Mesenchymal stem cell (in vitro differentiated cells and primary cell): Measurements from ENCODE around the gene MTFMT.

ENCODE experiments used
- DNase-seq: peaks from one replicate; pipeline ENCODE4 v3.0.0-alpha.2; 2013
- H2AFZ ChIP-seq: one replicate; pipeline ENCODE4 v1.6.1; 2013; ENCODE audit warnings: low read depth, mild to moderate bottlenecking, control low read depth, inconsistent platforms, low read length, moderate library complexity
- H2AK5ac ChIP-seq: 2 replicates; pipeline ENCODE4 v1.6.1; 2013; ENCODE audit warnings: low read length, moderate library complexity, mild to moderate bottlenecking, inconsistent platforms; ENCODE audit not compliant: severe bottlenecking
- H2BK120ac ChIP-seq: one replicate; pipeline ENCODE4 v1.6.1; 2013; ENCODE audit warnings: low read depth, mild to moderate bottlenecking, inconsistent platforms, low read length, moderate library complexity
- H2BK12ac ChIP-seq, 2 experiments: one replicate each; pipeline ENCODE4 v1.6.1; 2013; ENCODE audit warnings: inconsistent platforms in 2 of 2, low read length in 2 of 2, mild to moderate bottlenecking in 2 of 2, moderate library complexity in 2 of 2, control low read depth in 1 of 2
- H2BK15ac ChIP-seq: one replicate; pipeline ENCODE4 v1.6.1; 2013; ENCODE audit warnings: mild to moderate bottlenecking, low read depth, inconsistent platforms; ENCODE audit not compliant: poor library complexity, severe bottlenecking
- H2BK5ac ChIP-seq: 2 replicates; pipeline ENCODE4 v1.6.1; 2013; ENCODE audit warnings: low read depth, mild to moderate bottlenecking, low read length, control low read depth, inconsistent platforms; ENCODE audit not compliant: poor library complexity, severe bottlenecking
- H3K14ac ChIP-seq, 2 experiments: one replicate each; pipeline ENCODE4 v1.6.1; 2013; ENCODE audit warnings: inconsistent platforms in 2 of 2, low read length in 2 of 2, control low read depth in 1 of 2, mild to moderate bottlenecking in 1 of 2, moderate library complexity in 1 of 2
- H3K18ac ChIP-seq, 2 experiments: one replicate each; pipeline ENCODE4 v1.6.1; 2013; ENCODE audit warnings: inconsistent platforms in 2 of 2, low read length in 2 of 2, control low read depth in 1 of 2, low read depth in 1 of 2, mild to moderate bottlenecking in 1 of 2
- H3K23ac ChIP-seq, 2 experiments: one replicate each; pipeline ENCODE4 v1.6.1; 2013; ENCODE audit warnings: inconsistent platforms in 2 of 2, low read length in 2 of 2, mild to moderate bottlenecking in 2 of 2, moderate library complexity in 2 of 2, control low read depth in 1 of 2
- H3K27ac ChIP-seq: 2 replicates; pipeline ENCODE4 v1.5.1; 2013; ENCODE audit warnings: mild to moderate bottlenecking, moderate library complexity, low read length, control low read depth, inconsistent platforms; ENCODE audit not compliant: poor library complexity, severe bottlenecking
- H3K27me3 ChIP-seq, 2 experiments: 2 replicates each; pipeline versions ENCODE4 v1.6.1 to v1.7.0; 2013; ENCODE audit warnings: low read length in 2 of 2, mild to moderate bottlenecking in 2 of 2, moderate library complexity in 2 of 2, control low read depth in 1 of 2, inconsistent platforms in 1 of 2; ENCODE audit not compliant: control insufficient read depth in 1 of 2, insufficient read depth in 1 of 2
- H3K36me3 ChIP-seq, 2 experiments: 2 replicates each; pipeline versions ENCODE4 v1.6.1 to v1.7.0; 2013; ENCODE audit warnings: low read length in 2 of 2, control low read depth in 1 of 2, inconsistent platforms in 1 of 2, low read depth in 1 of 2, mild to moderate bottlenecking in 1 of 2; ENCODE audit not compliant: insufficient read depth in 2 of 2, control insufficient read depth in 1 of 2
- H3K4ac ChIP-seq, 2 experiments: one replicate each; pipeline ENCODE4 v1.6.1; 2013; ENCODE audit warnings: inconsistent platforms in 2 of 2, low read length in 2 of 2, mild to moderate bottlenecking in 2 of 2, moderate library complexity in 2 of 2, control low read depth in 1 of 2, low read depth in 1 of 2
- H3K4me1 ChIP-seq: 2 replicates; pipeline ENCODE4 v1.6.1; 2013; ENCODE audit warnings: low read depth, low read length, control low read depth; ENCODE audit not compliant: control insufficient read depth, insufficient read depth
- H3K4me2 ChIP-seq: 2 replicates; pipeline ENCODE4 v1.6.1; 2013; ENCODE audit warnings: low read length, mild to moderate bottlenecking, inconsistent platforms; ENCODE audit not compliant: poor library complexity, severe bottlenecking
- H3K4me3 ChIP-seq, 2 experiments: 2 replicates each; pipeline versions ENCODE4 v1.5.1 to v1.7.0; 2013; ENCODE audit warnings: low read length in 2 of 2, mild to moderate bottlenecking in 2 of 2, control low read depth in 1 of 2, low read depth in 1 of 2; ENCODE audit not compliant: insufficient read depth in 1 of 2
- H3K79me1 ChIP-seq: replicated peaks from 2 replicates; pipeline ENCODE4 v1.6.1; 2013; ENCODE audit warnings: mild to moderate bottlenecking, control low read depth, low read length, inconsistent platforms; ENCODE audit not compliant: poor library complexity, severe bottlenecking
- H3K9ac ChIP-seq: 2 replicates; pipeline ENCODE4 v1.7.0; 2013; ENCODE audit warnings: mild to moderate bottlenecking, low read length, moderate library complexity
- H3K9me3 ChIP-seq: 2 replicates; pipeline ENCODE4 v1.7.0; 2013; ENCODE audit warnings: mild to moderate bottlenecking, low read length; ENCODE audit not compliant: control insufficient read depth
- H4K8ac ChIP-seq: one replicate; pipeline ENCODE4 v1.6.1; 2013; ENCODE audit warnings: inconsistent platforms, mild to moderate bottlenecking, low read length, moderate library complexity
- H4K91ac ChIP-seq: one replicate; pipeline ENCODE4 v1.6.1; 2013; ENCODE audit warnings: mild to moderate bottlenecking, low read length, inconsistent platforms
- WGBS: methylation state at CpG from one replicate; pipeline ENCODE4 v1.1.7; 2013; ENCODE audit warnings: mixed read lengths; 5-methylcytosine and 5-hydroxymethylcytosine counted together

Gene MTFMT

GRCh38 chr15:65052956-65053355 lies 23.5 kb upstream of the MTFMT start:
- Histone ChIP-seq H3K14ac (no peak overlapping the region), H4K91ac (no peak overlapping the region), H3K23ac (no peak overlapping the region), H2BK5ac (no peak overlapping the region), H3K27ac (no peak overlapping the region), H2AK5ac (no peak overlapping the region), H2BK12ac (no peak overlapping the region), H3K9ac (no peak overlapping the region), H3K4me2 (no peak overlapping the region), H2BK120ac (no peak overlapping the region), H4K8ac (no peak overlapping the region), H3K4me3 (no peak overlapping the region), H3K4ac (no peak overlapping the region), H3K27me3 (peaks cover 15 to 25% of the 10 kb centered on the region in 2 experiments), H3K9me3 (no peaks in the 10 kb centered on the region), H3K18ac (no peak overlapping the region), H2AFZ (no peak overlapping the region), H2BK15ac (peak overlapping the region; percentile 9), H3K36me3 (no peaks in the 10 kb centered on the region), H3K4me1 (peaks cover 34% of the 10 kb centered on the region), H3K79me1 (no peaks in the 10 kb centered on the region)
- no peak for DNase-seq
- WGBS: 93% methylated on average over 1 of the region's 2 CpGs

DNA sequence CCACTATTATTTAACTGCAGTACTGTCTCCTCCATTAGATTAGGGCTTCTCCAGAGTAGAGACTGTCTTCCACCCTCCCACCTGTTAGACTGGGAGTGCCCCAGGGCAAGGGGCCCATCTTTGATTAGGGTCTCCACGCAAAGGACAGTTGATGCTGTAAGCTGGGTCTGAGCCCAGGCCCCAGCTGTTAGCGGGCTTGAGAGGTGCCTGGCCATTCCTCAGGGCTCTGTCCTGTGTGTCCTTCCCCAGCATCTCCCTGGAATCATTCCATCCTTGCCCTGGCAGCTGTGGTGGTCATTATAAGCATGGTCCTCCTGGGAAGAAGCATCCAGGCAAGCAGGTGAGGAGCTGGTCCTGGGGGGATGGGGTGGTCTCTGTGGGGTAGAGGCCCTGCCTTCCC lies 21.8 kb upstream of the MTFMT start:
- Histone ChIP-seq H4K8ac (no peak overlapping the region), H2AK5ac (no peak overlapping the region), H4K91ac (no peak overlapping the region), H3K4ac (no peak overlapping the region), H2AFZ (no peak overlapping the region), H2BK120ac (no peak overlapping the region), H3K27me3 (peaks cover 14 to 15% of the 10 kb centered on the region in 2 experiments), H2BK15ac (no peak overlapping the region), H3K4me3 (no peak overlapping the region), H3K9me3 (no peaks in the 10 kb centered on the region), H3K9ac (no peak overlapping the region), H3K4me1 (peaks cover 23% of the 10 kb centered on the region), H2BK5ac (no peak overlapping the region), H3K36me3 (no peaks in the 10 kb centered on the region), H3K4me2 (no peak overlapping the region), H3K18ac (no peak overlapping the region), H3K79me1 (no peaks in the 10 kb centered on the region), H3K27ac (no peak overlapping the region), H2BK12ac (no peak overlapping the region), H3K23ac (no peak overlapping the region), H3K14ac (no peak overlapping the region)
- DNase-seq: no peak
- 100% methylated on average over 2 of the region's 2 CpGs for WGBS

- Histone ChIP-seq H4K8ac (no peak overlapping the region), H3K4ac (no peak overlapping the region), H3K4me2 (no peak overlapping the region), H2AK5ac (no peak overlapping the region), H3K27ac (no peak overlapping the region), H2BK15ac (no peak overlapping the region), H3K9me3 (no peaks in the 10 kb centered on the region), H2BK12ac (no peak overlapping the region), H3K9ac (no peak overlapping the region), H3K23ac (no peak overlapping the region), H3K4me3 (no peak overlapping the region), H2BK120ac (no peak overlapping the region), H4K91ac (no peak overlapping the region), H3K36me3 (no peaks in the 10 kb centered on the region), H3K14ac (no peak overlapping the region), H3K27me3 (peaks cover 11 to 15% of the 10 kb centered on the region in 2 experiments), H2BK5ac (no peak overlapping the region), H3K79me1 (no peaks in the 10 kb centered on the region), H3K18ac (no peak overlapping the region), H2AFZ (no peak overlapping the region), H3K4me1 (peaks cover 17% of the 10 kb centered on the region)
- WGBS: 38% methylated on average over 3 of the region's 4 CpGs
- no peak for DNase-seq
These were observed 20.8 kb upstream of the MTFMT start for GRCh38 chr15:65050270-65050669.

DNA sequence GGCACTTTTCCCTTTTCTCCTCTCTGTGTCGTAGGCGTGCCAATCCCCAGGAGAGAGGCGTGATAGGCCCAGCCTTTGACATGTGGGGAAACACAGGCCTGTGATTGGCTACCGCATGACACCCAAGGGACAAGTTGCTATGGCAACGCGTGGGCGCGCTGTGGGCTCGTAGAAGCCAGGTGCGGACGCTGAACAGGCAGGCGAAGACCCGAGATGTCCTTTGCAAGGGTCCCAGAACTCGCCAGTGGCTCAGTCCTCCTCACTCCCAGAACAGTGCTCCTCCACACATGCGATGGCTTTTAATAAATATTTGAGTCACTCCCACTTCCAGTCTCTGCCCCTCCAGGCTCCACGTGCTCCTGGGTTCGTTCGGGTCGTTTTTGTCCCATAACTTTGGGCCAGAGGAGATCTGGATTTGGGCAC lies 20.0 kb upstream of the MTFMT start:
- Histone ChIP-seq H2BK5ac (no peak overlapping the region), H3K9me3 (no peaks in the 10 kb centered on the region)

More for the DNA sequence above, 20.0 kb upstream of the MTFMT start:
- Histone ChIP-seq H3K4me3 (peak overlapping the region in 1 of 2 experiments; percentile 75), H2BK15ac (no peak overlapping the region), H3K4me1 (peaks cover 16% of the 10 kb centered on the region), H4K91ac (no peak overlapping the region), H4K8ac (no peak overlapping the region), H2AFZ (no peak overlapping the region), H3K36me3 (no peaks in the 10 kb centered on the region), H2BK12ac (no peak overlapping the region), H3K18ac (no peak overlapping the region), H3K4me2 (peak overlapping the region; percentile 55), H2AK5ac (no peak overlapping the region), H3K23ac (no peak overlapping the region), H3K79me1 (no peaks in the 10 kb centered on the region), H3K14ac (no peak overlapping the region), H2BK120ac (no peak overlapping the region), H3K9ac (peak overlapping the region; percentile 45), H3K27me3 (peaks cover 11 to 15% of the 10 kb centered on the region in 2 experiments), H3K4ac (no peak overlapping the region), H3K27ac (no peak overlapping the region)
- 23% methylated on average over 19 of the region's 19 CpGs for WGBS
- peak; percentile 88 for DNase-seq
